Gastrocnemius medialis (tissue), 4 donors: Measurements from ENCODE around the gene SLC25A21. TPM values are rescaled to one million over a fixed set of nuclear protein-coding genes. Genes with fewer than 3 reads are reported as not detected.

ENCODE experiments used
- ATAC-seq, 2 donors: fragments of 150-250 bp; one replicate each; pipeline ENCODE4 v1.9.1; 2016
- DNase-seq, 2 donors: peaks; one replicate each; pipeline ENCODE4 v3.0.0-alpha.2; 2019
- H3K27ac ChIP-seq, 4 donors: fragments of 200-600 bp; sonication (generic); 1 replicate in 1 of 4; 2 replicates in 3 of 4; pipeline ENCODE4 v1.5.1; 2016 to 2018; ENCODE audit warnings: mild to moderate bottlenecking in 2 of 4, moderate library complexity in 1 of 4
- H3K27me3 ChIP-seq, 3 donors: fragments of 200-600 bp; sonication (generic) in 2 of 3; 1 replicate in 1 of 3; 2 replicates in 2 of 3; pipeline versions ENCODE4 v1.5.1 to v1.6.0; 2016 to 2019; ENCODE audit warnings: mild to moderate bottlenecking in 1 of 3, moderate library complexity in 1 of 3
- H3K36me3 ChIP-seq, 2 donors: fragments of 200-600 bp; sonication (generic) in 1 of 2; one replicate each; pipeline ENCODE4 v1.5.1; 2017 to 2018
- H3K4me1 ChIP-seq, 2 donors: fragments of 200-600 bp; sonication (generic) in 1 of 2; one replicate each; pipeline ENCODE4 v1.5.1; 2016 to 2017; ENCODE audit warnings: mild to moderate bottlenecking in 2 of 2
- H3K4me3 ChIP-seq, 4 donors: fragments of 200-600 bp; sonication (generic) in 3 of 4; 1 replicate in 1 of 4; 2 replicates in 3 of 4; pipeline ENCODE4 v1.5.1; 2016 to 2019; ENCODE audit warnings: mild to moderate bottlenecking in 2 of 4
- H3K9me3 ChIP-seq, 3 donors: fragments of 200-600 bp; sonication (generic) in 2 of 3; 1 replicate in 1 of 3; 2 replicates in 2 of 3; pipeline ENCODE4 v1.5.1; 2016 to 2019
- CTCF ChIP-seq, 5 experiments: fragments of 450-650 bp in 3 of 5; fragments of 200-600 bp in 2 of 5; sonication (generic) in 2 of 5; IDR thresholded peaks in 4 of 5; conservative IDR thresholded peaks in 1 of 5; 1 replicate in 4 of 5; 2 replicates in 1 of 5; pipeline ENCODE4 v1.5.1; 2016 to 2019; ENCODE audit warnings: antibody characterized with exemption in 5 of 5, mild to moderate bottlenecking in 3 of 5, moderate library complexity in 3 of 5
- POLR2A ChIP-seq, 2 donors: fragments of 450-650 bp; IDR thresholded peaks; one replicate each; pipeline ENCODE4 v1.6.1; 2017; ENCODE audit warnings: antibody characterized with exemption in 2 of 2, mild to moderate bottlenecking in 2 of 2, moderate library complexity in 2 of 2
- in situ Hi-C, 4 donors: fragments of 200-750 bp; cut with MboI; loops; one replicate each; pipeline versions ENCODE4 v1.15.0 to v1.8.0; 2017; ENCODE audit warnings: low sequenced_read_pairs in 4 of 4
- intact Hi-C: fragments of 100-400 bp; cut with DNase I; formaldehyde crosslinking; loops from one replicate; pipeline ENCODE4 v1.15.1; 2023; ENCODE audit warnings: low total_unique reads
- total RNA-seq, 4 donors: library from RNA; depleted of rRNA; stranded (reverse); fragments of >200 nt; gene quantifications; one replicate each; pipeline versions ENCODE4 v1.1.0 to v1.2.3, GENCODE V29; 2016

SLC25A21 gene
- total RNA-seq, 4 donors from 2014 or later: 1.9 TPM; not detected in 3

GRCh38 chr14:36857842-36858445 is 314.5 kb downstream of the SLC25A21 start:
- H3K9me3 ChIP-seq: no peaks in the 10 kb centered on the region
- ATAC-seq: peak; percentile 39 to 66
- no peaks in the 10 kb centered on the region for H3K36me3 ChIP-seq
- intact Hi-C loops (no loop called here), in situ Hi-C loops (no loop called here)
- H3K27ac ChIP-seq: no peak overlapping the region
- DNase-seq: peak; percentile 38 to 55
- H3K4me1 ChIP-seq: no peaks in the 10 kb centered on the region
- no peaks in the 10 kb centered on the region for H3K27me3 ChIP-seq
- no peak for TF ChIP-seq POLR2A (IDR thresholded peaks at IDR 0.05)
- no peak for TF ChIP-seq CTCF (IDR thresholded peaks at IDR 0.05 in 4 of 5, conservative IDR thresholded peaks at IDR 0.05 in 1 of 5)
- no peak overlapping the region for H3K4me3 ChIP-seq

- intact Hi-C loops (no loop called here), in situ Hi-C loops (no loop called here)
- Histone ChIP-seq H3K9me3 (no peaks in the 10 kb centered on the region), H3K4me3 (no peak overlapping the region), H3K4me1 (no peaks in the 10 kb centered on the region), H3K27me3 (no peaks in the 10 kb centered on the region), H3K27ac (no peak overlapping the region), H3K36me3 (no peaks in the 10 kb centered on the region)
- TF ChIP-seq CTCF (IDR thresholded peaks at IDR 0.05 in 4 of 5, conservative IDR thresholded peaks at IDR 0.05 in 1 of 5): no peak
- TF ChIP-seq POLR2A (IDR thresholded peaks at IDR 0.05): no peak
- ATAC-seq: no peak
- no peak for DNase-seq
Observed at GRCh38 chr14:36857136-36857535, 315.3 kb downstream of the SLC25A21 start.

GRCh38 chr14:36856095-36856878 is 316.1 kb downstream of the SLC25A21 start:
- intact Hi-C loops: no loop called here
- Histone ChIP-seq H3K9me3 (no peaks in the 10 kb centered on the region), H3K4me1 (no peaks in the 10 kb centered on the region), H3K27me3 (no peaks in the 10 kb centered on the region), H3K36me3 (no peaks in the 10 kb centered on the region), H3K4me3 (no peak overlapping the region), H3K27ac (no peak overlapping the region)
- DNase-seq: no peak
- no peak for TF ChIP-seq POLR2A (IDR thresholded peaks at IDR 0.05)
- in situ Hi-C loops: no loop called here
- ATAC-seq: no peak

GRCh38 chr14:36855396-36855795 is 317.0 kb downstream of the SLC25A21 start:
- TF ChIP-seq POLR2A (IDR thresholded peaks at IDR 0.05): no peak
- no peak for TF ChIP-seq CTCF (IDR thresholded peaks at IDR 0.05 in 4 of 5, conservative IDR thresholded peaks at IDR 0.05 in 1 of 5)
- ATAC-seq (no peak), DNase-seq (no peak)
- Histone ChIP-seq H3K36me3 (no peaks in the 10 kb centered on the region), H3K27me3 (no peaks in the 10 kb centered on the region), H3K4me3 (no peak overlapping the region), H3K9me3 (no peaks in the 10 kb centered on the region), H3K27ac (no peak overlapping the region), H3K4me1 (no peaks in the 10 kb centered on the region)
- intact Hi-C loops: no loop called here
- in situ Hi-C loops: no loop called here

GRCh38 chr14:36852981-36853691 is 319.3 kb downstream of the SLC25A21 start:
- H3K27me3 ChIP-seq: no peaks in the 10 kb centered on the region
- no peak for TF ChIP-seq POLR2A (IDR thresholded peaks at IDR 0.05)
- TF ChIP-seq CTCF (IDR thresholded peaks at IDR 0.05 in 4 of 5, conservative IDR thresholded peaks at IDR 0.05 in 1 of 5): no peak
- H3K4me3 ChIP-seq: no peak overlapping the region
- H3K9me3 ChIP-seq: no peaks in the 10 kb centered on the region
- intact Hi-C loops: no loop called here
- ATAC-seq (peak; percentile 21 to 63), DNase-seq (peak in 1 of 2 donors; percentile 24)
- no peaks in the 10 kb centered on the region for H3K36me3 ChIP-seq
- H3K27ac ChIP-seq: no peak overlapping the region
- no peaks in the 10 kb centered on the region for H3K4me1 ChIP-seq
- in situ Hi-C loops: no loop called here
